ENCODE measurements around the gene C1QTNF3. TPM values are rescaled to one million over a fixed set of nuclear protein-coding genes. Genes with fewer than 3 reads are reported as not detected.
A peak's percentile ranks its signal among the peaks of the same experiment; 100 is the strongest.

Gene C1QTNF3
- polyA plus RNA-seq, 3 donors: 47.6 to 56.7 (median 55.5) TPM

- no peak for DNase-seq
Measured at GRCh38 chr5:34057118-34057517, 14.1 kb upstream of the C1QTNF3 start.

- no peak for DNase-seq
Measured at GRCh38 chr5:34055667-34056066, 12.7 kb upstream of the C1QTNF3 start.

GRCh38 chr5:34054400-34054729 is 11.4 kb upstream of the C1QTNF3 start:
- DNase-seq: no peak

GRCh38 chr5:34053571-34054399 is 10.8 kb upstream of the C1QTNF3 start:
- no peak for DNase-seq

- DNase-seq: no peak
Measured at GRCh38 chr5:34053133-34053532, 10.1 kb upstream of the C1QTNF3 start.

GRCh38 chr5:34051374-34051980 is 8.5 kb upstream of the C1QTNF3 start:
- DNase-seq: no peak

- DNase-seq: no peak
Measured at GRCh38 chr5:34047774-34048572, 5.0 kb upstream of the C1QTNF3 start.

GRCh38 chr5:34047143-34047542 is 4.1 kb upstream of the C1QTNF3 start:
- no peak for DNase-seq

GRCh38 chr5:34045996-34046395 is 3.0 kb upstream of the C1QTNF3 start:
- DNase-seq: no peak

GRCh38 chr5:34045023-34045422 is 2.0 kb upstream of the C1QTNF3 start:
- no peak for DNase-seq

GRCh38 chr5:34042321-34042720 is 692 bp downstream of the C1QTNF3 start:
- DNase-seq: peak; percentile 66

- DNase-seq: no peak
Measured at GRCh38 chr5:34041247-34041972, 1.6 kb downstream of the C1QTNF3 start.

GRCh38 chr5:34040472-34040871 is 2.5 kb downstream of the C1QTNF3 start:
- DNase-seq: no peak

- DNase-seq: no peak
Measured at GRCh38 chr5:34039398-34040157, 3.4 kb downstream of the C1QTNF3 start.

GRCh38 chr5:34038838-34039237 is 4.2 kb downstream of the C1QTNF3 start:
- DNase-seq: no peak

- no peak for DNase-seq
Measured at GRCh38 chr5:34038390-34038789, 4.6 kb downstream of the C1QTNF3 start.

- DNase-seq: no peak
Measured at GRCh38 chr5:34037726-34038125, 5.3 kb downstream of the C1QTNF3 start.

GRCh38 chr5:34035756-34036155 is 7.3 kb downstream of the C1QTNF3 start:
- no peak for DNase-seq

GRCh38 chr5:34034534-34035327 is 8.3 kb downstream of the C1QTNF3 start:
- no peak for DNase-seq

- DNase-seq: no peak
Measured at GRCh38 chr5:34031966-34032365, 11.0 kb downstream of the C1QTNF3 start.

GRCh38 chr5:34031117-34031516 is 11.9 kb downstream of the C1QTNF3 start:
- no peak for DNase-seq

All from renal pelvis (tissue), 4 donors.